HG02759 (cell line): ENCODE results near the gene CDH23.

Experiments used
- ATAC-seq: cut with Tn5 transposase; IDR thresholded peaks from one replicate; pipeline ENCODE4 v1.9.1; 2021; ENCODE audit warnings: mild to moderate bottlenecking, moderate library complexity; ENCODE audit not compliant: unreplicated experiment

CDH23 gene

DNA sequence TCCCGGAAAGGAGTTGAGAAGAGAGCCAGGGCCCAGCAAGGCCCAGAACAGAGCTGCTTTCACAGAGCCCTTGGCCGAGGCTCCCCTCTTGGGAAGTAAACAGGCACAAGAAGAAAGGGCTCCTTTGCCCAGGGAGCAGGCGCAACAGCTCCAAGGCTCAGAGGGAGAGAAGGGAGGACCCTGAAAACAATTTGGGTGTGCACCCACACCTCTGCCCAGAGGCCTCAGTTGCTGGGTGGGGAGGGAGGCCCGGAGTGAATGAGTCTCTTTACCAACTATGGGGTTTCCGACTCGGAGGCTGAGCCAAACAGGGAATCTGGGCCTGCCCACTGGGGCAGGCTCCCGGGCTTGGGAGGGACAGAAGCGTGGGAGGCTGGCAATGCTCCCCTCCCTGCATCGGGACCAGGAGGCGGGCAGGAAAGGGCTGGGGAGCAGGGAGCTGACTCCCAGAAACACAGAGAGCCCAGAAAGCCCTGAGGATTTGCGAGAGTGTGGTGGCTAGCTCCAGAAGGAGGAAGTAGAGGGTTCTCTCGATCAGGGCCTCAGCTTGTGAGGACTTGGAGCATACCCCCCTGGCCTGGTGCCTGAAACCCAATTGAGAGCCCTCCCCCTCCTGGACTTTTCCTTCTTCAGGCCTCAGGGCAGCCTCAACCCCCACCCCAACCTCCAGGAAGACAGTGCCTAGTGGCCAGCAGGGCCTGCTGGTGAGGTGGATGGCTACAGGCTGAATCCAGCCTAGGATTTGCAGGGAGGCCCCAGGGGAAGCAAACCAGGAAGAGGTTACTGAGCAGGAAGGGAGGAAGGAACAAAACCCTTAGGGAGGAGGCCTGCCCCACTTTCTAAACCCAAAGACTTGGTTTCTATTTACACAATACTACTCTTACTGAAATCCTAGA is 316.7 kb downstream of the CDH23 start:
- ATAC-seq, result no peak

DNA sequence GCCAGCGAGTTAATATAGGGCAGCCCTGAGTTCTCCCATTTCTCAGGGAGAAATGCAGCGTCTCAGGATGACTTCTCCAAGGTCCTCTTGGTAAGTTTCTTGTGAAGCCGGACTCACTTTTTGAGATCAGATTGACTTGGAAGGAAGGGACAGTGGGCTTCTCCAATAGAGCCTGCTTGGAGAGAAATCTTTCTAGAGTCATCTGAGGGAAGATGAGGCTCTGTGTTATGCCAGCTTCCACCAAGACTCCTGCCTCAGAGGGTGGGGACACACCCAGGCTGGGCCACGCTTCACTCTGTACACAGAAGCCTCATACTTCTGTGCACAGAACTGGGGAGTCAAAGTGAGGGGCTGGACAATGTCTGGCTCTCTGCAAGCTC is 317.3 kb downstream of the CDH23 start:
- ATAC-seq, result no peak

DNA sequence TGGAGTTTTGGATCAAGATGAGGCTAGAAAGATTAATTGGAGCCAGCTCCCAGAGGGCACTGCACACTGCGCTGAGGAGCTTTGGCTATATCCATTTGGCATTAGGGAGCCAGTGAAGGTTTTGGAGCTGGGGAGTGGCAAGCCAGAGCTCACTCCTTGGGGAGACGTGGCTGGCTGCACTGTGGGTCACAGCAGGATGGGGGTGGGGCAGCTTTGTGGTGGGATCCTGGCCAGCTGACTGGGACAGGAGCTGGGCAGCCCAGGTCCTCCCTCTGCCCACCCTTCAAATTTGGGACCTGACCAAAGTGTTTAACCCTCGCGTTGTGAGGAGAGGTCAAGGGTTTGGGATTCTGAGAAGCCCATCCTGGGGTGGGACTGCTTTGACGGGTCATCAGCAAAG is 317.9 kb downstream of the CDH23 start:
- no peak for ATAC-seq

GRCh38 chr10:71715026-71715425 is 318.3 kb downstream of the CDH23 start:
- no peak for ATAC-seq

DNA sequence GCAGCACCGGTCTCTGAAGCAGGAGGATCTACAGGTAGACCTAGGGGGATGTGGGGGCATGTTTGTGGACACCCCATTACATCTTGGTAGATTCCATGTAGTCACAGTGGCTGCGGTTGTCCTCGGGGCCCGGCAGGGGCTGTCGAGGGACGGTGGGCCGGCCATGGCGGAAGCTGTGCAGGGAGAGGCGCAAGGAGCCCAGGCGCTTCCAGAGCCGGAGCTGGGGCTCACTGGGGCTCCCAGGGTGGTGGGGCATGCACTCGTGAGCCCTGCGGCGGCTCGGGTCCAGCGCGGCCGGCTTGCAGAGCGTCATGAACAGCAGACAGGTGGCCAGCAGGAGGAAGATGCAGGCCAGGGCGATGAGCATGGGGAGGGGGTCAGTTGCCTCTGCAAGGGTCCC is 319.1 kb downstream of the CDH23 start:
- no peak for ATAC-seq

DNA sequence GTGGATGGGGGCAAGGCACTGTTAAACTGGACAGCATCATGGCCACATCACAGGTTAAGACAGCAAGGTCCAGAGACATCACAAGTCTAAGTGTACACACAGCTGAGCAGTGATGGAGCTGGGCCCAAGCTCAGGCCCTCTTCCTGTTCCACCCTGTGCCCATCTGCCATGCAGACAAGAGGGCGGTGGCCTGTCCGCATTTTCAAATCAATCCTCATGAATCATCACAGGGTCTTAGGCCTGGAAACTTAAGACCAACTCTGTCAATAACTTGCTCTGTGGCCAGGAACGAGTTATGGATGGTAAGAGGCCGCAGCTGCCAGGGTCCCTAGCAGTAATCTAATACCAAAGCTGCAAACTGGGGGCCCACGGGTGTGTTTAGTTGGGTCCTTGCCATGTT is 319.7 kb downstream of the CDH23 start:
- ATAC-seq, result no peak

- no peak for ATAC-seq
Measured at GRCh38 chr10:71717056-71717455, 320.3 kb downstream of the CDH23 start.

GRCh38 chr10:71717551-71717951 is 320.8 kb downstream of the CDH23 start:
- no peak for ATAC-seq

DNA sequence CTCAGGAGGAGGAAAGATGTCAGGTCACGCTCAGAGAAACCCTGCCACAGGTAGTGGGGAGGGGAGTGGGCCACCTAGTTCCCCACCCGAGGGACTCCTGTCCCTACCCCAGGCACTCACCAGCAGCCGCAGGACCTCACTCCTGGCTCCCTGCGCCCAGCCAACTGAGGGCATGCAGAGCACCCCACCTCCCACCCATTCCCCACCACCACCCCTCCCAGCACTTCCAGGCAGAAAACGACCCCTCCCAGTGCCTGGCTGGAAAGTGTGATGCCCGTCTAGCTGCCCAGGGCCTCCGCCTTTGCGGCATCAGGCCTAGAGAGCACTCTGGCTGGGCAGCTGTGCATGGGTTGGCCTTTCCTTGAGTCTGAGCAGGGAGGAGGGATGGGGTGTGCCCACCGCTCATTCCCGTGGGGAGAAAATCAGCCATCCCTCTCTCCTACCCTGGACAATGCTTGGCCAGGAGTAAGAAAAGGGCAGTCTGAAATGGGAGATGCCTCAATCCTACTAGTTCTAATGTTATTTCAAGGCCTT is 321.5 kb downstream of the CDH23 start:
- no peak for ATAC-seq

DNA sequence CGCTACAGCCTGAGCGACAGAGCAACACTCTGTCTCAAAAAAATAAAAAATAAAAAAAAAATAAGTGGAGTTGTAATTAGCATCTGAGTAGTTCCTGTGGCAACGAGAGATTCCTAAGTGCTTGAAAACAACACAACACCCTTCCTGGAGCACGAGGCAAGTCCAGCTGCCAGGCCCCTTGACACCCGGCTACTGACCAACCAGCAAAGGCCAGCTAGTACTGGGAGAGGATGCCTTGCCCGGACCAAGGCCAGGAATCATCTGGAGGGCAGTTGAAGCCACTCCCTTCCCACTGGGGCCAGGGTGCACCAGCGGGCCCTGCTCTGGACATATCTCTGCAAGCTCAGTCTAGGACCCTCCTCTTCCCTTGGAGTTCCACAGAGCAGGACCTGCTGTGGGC is 322.3 kb downstream of the CDH23 start:
- ATAC-seq, result no peak

DNA sequence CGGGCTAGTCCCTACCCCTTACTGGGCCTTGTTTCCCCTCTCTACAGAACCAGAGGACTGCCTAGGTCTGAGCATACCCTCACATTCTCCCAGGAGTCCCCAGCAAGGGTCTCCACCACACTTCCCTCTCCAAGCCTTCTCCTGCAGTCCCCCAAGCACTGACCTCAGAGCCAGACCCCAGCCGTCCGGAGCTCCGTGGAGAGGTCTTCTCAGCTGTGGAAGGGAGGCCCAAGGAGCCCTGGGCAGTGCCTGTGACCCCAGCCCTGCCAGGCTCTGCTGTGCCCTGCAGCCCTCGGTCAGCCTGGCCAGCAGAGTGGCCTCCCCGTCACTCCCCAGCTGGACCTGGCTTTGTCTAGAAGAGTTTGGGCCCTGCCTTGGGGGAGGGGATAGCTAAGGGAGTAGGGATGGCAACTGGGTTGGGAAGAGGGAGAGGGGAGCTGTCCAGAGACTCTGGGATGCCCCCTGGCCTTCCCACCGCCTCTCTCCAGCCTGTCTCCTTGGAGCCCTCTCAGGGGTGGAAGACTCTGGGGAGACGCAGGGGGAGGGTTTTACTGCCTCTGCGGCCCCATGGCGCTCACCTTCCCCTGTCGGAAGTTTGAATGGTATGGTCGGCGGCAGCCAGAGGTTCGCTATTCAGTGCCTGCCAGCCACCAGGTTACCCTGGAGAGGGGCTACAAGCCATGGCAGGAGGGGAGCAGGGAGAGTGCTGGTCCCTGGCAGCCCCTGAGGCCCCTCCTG is 322.9 kb downstream of the CDH23 start, which contains the start of gene C10orf105:
C10orf105 (minus strand) TSS at position 315 of the 738 bp plus-strand sequence. CDS start 3,441 bp downstream, outside the sequence.
- no peak for ATAC-seq

DNA sequence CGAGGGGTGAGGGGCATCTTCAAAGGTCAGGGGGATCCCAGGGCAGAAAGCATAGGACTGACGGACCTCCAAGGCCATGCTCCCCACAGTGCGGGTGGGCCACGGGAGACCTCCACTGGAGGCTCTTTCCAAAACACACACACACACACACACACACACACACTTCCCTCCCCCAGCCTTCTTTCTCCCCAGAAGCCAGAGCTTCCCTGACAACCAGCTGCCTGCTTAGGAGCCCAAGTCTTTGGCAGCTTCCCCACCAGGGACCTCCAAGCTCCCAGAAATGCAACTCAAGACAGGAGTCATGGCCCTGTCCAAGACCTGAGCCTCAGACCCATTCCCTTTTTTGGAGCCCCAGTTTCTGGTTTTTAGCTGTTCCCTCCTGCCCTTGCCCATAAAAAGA is 323.6 kb downstream of the CDH23 start:
- ATAC-seq, result no peak

DNA sequence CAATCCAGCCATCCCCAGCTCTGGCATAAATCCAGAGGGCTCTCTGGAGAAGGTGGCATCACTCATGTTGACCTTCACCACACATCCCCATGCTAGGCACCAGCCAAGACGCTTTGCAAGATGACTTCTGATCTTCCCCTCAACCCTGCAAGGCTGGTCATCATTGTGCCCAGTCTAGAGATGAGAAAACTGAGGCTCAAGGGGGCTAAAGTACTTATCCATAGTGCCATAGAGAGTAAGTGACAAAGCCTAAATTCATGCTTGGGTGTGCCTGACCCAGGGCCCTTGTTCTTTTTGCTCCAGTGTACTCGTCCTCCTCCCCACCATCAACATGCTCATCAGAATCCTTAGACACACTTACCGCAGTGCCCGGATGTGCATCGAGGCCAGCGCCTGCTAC is 324.6 kb downstream of the CDH23 start:
- ATAC-seq, result no peak

GRCh38 chr10:71722849-71723248 is 326.1 kb downstream of the CDH23 start:
- ATAC-seq, result no peak

- ATAC-seq, result no peak
Measured at GRCh38 chr10:71723311-71723710, 326.6 kb downstream of the CDH23 start.

GRCh38 chr10:71724539-71724938 is 327.8 kb downstream of the CDH23 start:
- no peak for ATAC-seq

- ATAC-seq, result no peak
Measured at GRCh38 chr10:71725249-71725648, 328.5 kb downstream of the CDH23 start.

- no peak for ATAC-seq
Measured at GRCh38 chr10:71725998-71726579, 329.4 kb downstream of the CDH23 start.

DNA sequence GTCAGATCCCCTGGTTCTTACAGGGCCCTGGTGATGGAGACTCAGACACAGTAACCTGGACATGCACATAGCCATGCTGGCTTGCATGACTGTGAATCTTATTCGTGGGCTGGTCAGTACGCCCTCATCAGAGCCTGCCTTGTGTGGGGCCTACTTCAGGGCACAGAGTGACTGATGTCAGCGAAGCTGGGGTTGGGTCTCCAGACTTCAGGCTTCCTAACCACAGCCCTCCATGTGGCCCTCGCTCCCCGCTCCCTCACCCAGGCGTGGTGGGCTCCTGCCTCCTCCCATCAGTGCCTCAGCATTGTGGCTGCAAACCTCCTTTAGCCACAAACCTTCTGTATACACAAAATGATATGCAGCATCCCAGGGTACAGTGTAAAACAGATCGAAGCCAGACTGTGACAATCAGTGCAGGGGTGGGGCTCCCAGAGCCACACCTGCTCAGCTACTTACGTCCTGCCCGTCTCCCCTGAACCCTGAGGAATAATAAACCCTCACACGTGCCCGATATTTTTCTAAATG is 329.9 kb downstream of the CDH23 start:
- ATAC-seq, result no peak

DNA sequence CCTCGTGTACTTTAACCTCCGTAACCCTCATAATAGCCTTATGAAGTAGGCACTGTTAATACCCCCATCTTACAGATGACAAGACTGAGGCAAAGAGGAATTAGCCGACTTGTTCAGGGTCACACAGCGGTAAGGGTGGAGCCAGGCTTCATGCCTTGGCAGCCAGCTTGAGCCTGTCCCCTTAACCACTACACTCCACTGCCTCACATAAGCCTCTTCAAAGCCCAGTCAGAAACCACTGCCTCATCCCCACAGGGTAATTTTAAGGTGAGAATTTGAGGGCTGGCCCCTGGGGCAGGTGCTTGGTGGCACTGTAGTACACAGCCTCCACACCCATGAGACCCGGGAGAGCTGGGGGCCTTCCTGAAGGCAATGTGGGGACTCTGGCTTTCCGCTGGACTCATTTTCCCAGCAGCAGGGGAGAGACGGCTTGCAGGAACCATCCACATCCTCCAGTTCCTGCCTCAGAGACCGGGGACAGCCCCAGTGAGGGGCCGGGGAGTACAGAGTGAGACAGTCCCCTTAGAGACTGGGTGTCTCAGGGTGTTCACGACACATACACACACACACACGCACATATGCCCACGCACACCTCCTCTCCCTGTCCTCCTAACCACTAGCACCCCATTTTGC is 330.5 kb downstream of the CDH23 start:
- peak; percentile 36 for ATAC-seq
